K562 (cell line): ENCODE data around the gene ARMH3. TPM values are rescaled to one million over a fixed set of nuclear protein-coding genes. Genes with fewer than 3 reads are reported as not detected.

Source experiments
- CHD1 ChIP-seq: fragments of 200-600 bp; sonication (generic); IDR thresholded peaks from one replicate; pipeline ENCODE4 v1.6.1; 2012; ENCODE audit warnings: mild to moderate bottlenecking, moderate library complexity, low read length, inconsistent platforms
- FOXK2 ChIP-seq, 2 experiments: fragments of 450-650 bp; IDR thresholded peaks in 1 of 2; conservative IDR thresholded peaks in 1 of 2; 2 replicates each; pipeline ENCODE4 v1.6.1; 2016; ENCODE audit warnings: low read depth in 2 of 2, mild to moderate bottlenecking in 1 of 2
- KLF13 ChIP-seq: fragments of 450-650 bp; IDR thresholded peaks from 2 replicates; pipeline ENCODE4 v1.6.1; 2016; ENCODE audit warnings: missing genetic modification characterization, low read depth, mild to moderate bottlenecking, missing compliant biosample characterization, moderate library complexity, borderline replicate concordance
- MTA1 ChIP-seq: fragments of 450-650 bp; IDR thresholded peaks from 2 replicates; pipeline ENCODE4 v1.6.1; 2017; ENCODE audit warnings: borderline replicate concordance
- NONO ChIP-seq, 2 experiments: fragments of 200-400 bp in 1 of 2; fragments of 450-650 bp in 1 of 2; formaldehyde crosslinking in 1 of 2; IDR thresholded peaks; 2 replicates each; pipeline ENCODE4 v1.6.1; 2017; ENCODE audit warnings: low read depth in 2 of 2, mild to moderate bottlenecking in 2 of 2, moderate library complexity in 2 of 2, low read length in 1 of 2
- NRF1 ChIP-seq, 2 experiments: fragments of 450-650 bp; IDR thresholded peaks in 1 of 2; conservative IDR thresholded peaks in 1 of 2; 2 replicates each; pipeline ENCODE4 v1.6.1; 2014; ENCODE audit warnings: mild to moderate bottlenecking in 2 of 2
- PHB2 ChIP-seq: fragments of 450-650 bp; IDR thresholded peaks from 2 replicates; pipeline ENCODE4 v1.6.1; 2017; ENCODE audit warnings: low read depth
- RBBP5 ChIP-seq: fragments of 200-600 bp; sonication (generic); IDR thresholded peaks from 2 replicates; pipeline ENCODE4 v1.6.1; 2012; ENCODE audit warnings: borderline replicate concordance, mild to moderate bottlenecking, low read length, control low read depth, inconsistent platforms; ENCODE audit not compliant: insufficient read depth, poor library complexity, severe bottlenecking
- RBFOX2 ChIP-seq: fragments of 200-400 bp; formaldehyde crosslinking; IDR thresholded peaks from 2 replicates; pipeline ENCODE4 v1.6.1; 2017; ENCODE audit warnings: low read depth, mild to moderate bottlenecking, low read length, moderate library complexity
- SAP30 ChIP-seq: fragments of 200-600 bp; sonication (generic); IDR thresholded peaks from 2 replicates; pipeline ENCODE4 v1.6.1; 2012; ENCODE audit warnings: borderline replicate concordance, low read depth, mild to moderate bottlenecking, moderate library complexity, low read length, control low read depth, inconsistent platforms; ENCODE audit not compliant: insufficient read depth, poor library complexity, severe bottlenecking
- SP2 ChIP-seq: IDR thresholded peaks from 2 replicates; pipeline ENCODE4 v1.6.1; 2011; ENCODE audit warnings: mild to moderate bottlenecking, low read depth, low read length, moderate library complexity; ENCODE audit not compliant: poor library complexity, severe bottlenecking; ENCODE audit errors: extremely low read depth
- TAF1 ChIP-seq: IDR thresholded peaks from 2 replicates; pipeline ENCODE4 v1.6.1; 2011; ENCODE audit warnings: mild to moderate bottlenecking, low read length, moderate library complexity; ENCODE audit not compliant: insufficient read depth, control insufficient read depth, severe bottlenecking; ENCODE audit errors: extremely low read depth
- ZNF274 ChIP-seq: IDR thresholded peaks from 2 replicates; pipeline ENCODE4 v1.6.1; 2011; ENCODE audit warnings: low read depth, mild to moderate bottlenecking, low read length, moderate library complexity, borderline replicate concordance
- polyA plus RNA-seq, 8 experiments: library from polyadenylated mRNA; depleted of rRNA in 4 of 8; stranded (reverse) in 5 of 8; unstranded in 3 of 8; fragments of >200 nt; fragmentation: Nextera tagmentation in 2 of 8; fragmentation: Illumina TruSeq in 1 of 8; extraction: Ambion mirVana in 2 of 8; extraction: Trizol in 1 of 8; gene quantifications; 2 replicates each; pipeline versions ENCODE4 v1.2.1 to v1.2.3, GENCODE V29; 2011 to 2014; ENCODE audit warnings: inconsistent platforms in 1 of 8, missing spikeins in 1 of 8
- total RNA-seq, 7 experiments: library from RNA; depleted of rRNA in 6 of 7; stranded (reverse); fragments of >200 nt in 6 of 7; fragmentation: Illumina TruSeq in 2 of 7; extraction: Trizol in 2 of 7; gene quantifications; 2 replicates each; pipeline versions ENCODE4 v1.2.1 to v1.2.3, GENCODE V29; 2011 to 2021; ENCODE audit warnings: low replicate concordance in 1 of 7
- TF ChIP-seq, protein P1 (sequence below), 3 experiments: IDR thresholded peaks in 2 of 3; conservative IDR thresholded peaks in 1 of 3; 2 replicates each; pipeline ENCODE4 v1.5.1; 2011 to 2012; ENCODE audit warnings: low read length in 3 of 3, mild to moderate bottlenecking in 3 of 3, control low read depth in 2 of 3, improper control_type of control experiment in 1 of 3, inconsistent platforms in 1 of 3, low read depth in 1 of 3, mixed read lengths in 1 of 3, moderate library complexity in 1 of 3; ENCODE audit not compliant: insufficient read depth in 2 of 3
- TF ChIP-seq, protein P2 (sequence below): fragments of 250-450 bp; sonication (Bioruptor Pico); IDR thresholded peaks from 2 replicates; pipeline ENCODE4 v1.4.0; 2020; ENCODE audit warnings: mild to moderate bottlenecking
- TF ChIP-seq, protein P3 (sequence below): fragments of 250-450 bp; sonication (Bioruptor Pico); IDR thresholded peaks from 2 replicates; pipeline ENCODE4 v1.5.0; 2022; ENCODE audit warnings: mild to moderate bottlenecking
- TF ChIP-seq, protein P4 (sequence below): sonication (generic); formaldehyde crosslinking; IDR thresholded peaks from 2 replicates; pipeline ENCODE4 v1.8.0; 2022; ENCODE audit warnings: mild to moderate bottlenecking, missing genetic modification reagents

The ARMH3 gene
- total and polyA plus RNA-seq, 9 of the 15 experiments (the other 6 are each of a cell fraction or from before 2014, with no cell fraction given) = 0.29 to 0.73 TPM; not detected in 7

DNA sequence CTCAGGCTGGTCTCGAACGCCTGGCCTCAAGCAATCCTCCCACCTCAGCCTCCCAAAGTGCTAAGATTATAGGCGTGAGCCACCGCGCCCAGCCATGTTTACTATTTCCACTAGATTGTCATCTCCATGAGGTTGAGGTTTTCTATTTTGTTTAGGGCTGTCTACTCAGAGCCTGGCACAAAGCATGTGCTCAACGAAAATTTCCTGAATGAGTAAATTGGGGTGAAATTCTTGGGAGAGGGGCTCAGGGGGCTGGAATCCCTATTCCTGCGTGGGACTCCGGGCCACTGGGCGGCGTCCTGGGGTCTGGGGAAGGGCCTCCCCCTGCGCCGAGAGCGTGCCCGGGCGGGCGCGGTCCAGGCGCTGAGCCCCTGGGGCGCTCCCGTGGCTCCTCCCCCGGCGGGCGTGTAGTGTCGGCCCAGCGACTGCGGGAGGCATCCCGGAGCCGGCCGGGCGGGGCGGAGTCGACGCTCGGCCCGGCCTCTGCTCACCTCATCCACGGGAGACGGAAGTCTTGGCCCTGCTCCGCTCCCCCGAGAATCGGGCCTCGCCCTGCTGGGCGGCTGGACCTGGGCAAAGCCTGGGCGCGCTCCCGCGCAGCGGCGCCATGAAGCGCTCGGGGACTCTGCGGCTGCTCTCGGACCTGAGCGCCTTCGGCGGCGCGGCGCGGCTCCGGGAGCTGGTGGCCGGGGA, 9.0 kb upstream of the ARMH3 start, which contains the start of gene HPS6 (continued):
- TF ChIP-seq, protein P1, sequence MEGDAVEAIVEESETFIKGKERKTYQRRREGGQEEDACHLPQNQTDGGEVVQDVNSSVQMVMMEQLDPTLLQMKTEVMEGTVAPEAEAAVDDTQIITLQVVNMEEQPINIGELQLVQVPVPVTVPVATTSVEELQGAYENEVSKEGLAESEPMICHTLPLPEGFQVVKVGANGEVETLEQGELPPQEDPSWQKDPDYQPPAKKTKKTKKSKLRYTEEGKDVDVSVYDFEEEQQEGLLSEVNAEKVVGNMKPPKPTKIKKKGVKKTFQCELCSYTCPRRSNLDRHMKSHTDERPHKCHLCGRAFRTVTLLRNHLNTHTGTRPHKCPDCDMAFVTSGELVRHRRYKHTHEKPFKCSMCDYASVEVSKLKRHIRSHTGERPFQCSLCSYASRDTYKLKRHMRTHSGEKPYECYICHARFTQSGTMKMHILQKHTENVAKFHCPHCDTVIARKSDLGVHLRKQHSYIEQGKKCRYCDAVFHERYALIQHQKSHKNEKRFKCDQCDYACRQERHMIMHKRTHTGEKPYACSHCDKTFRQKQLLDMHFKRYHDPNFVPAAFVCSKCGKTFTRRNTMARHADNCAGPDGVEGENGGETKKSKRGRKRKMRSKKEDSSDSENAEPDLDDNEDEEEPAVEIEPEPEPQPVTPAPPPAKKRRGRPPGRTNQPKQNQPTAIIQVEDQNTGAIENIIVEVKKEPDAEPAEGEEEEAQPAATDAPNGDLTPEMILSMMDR (IDR thresholded peaks at IDR 0.05 in 2 of 3, conservative IDR thresholded peaks at IDR 0.05 in 1 of 3; ENCODE audit: insufficient read depth in 2 of 3, low read depth in 1 of 3, low read length in 3 of 3) = 0 out of 6 replicates have a peak, but pooled peaks of 1 of the 3 experiments have one; percentile 1
- TF ChIP-seq CHD1 (peak; percentile 59), TAF1 (peak; percentile 61), NONO (IDR thresholded peaks at IDR 0.05; ENCODE audit: low read depth in 2 of 2, low read length in 1 of 2) (peak in 1 of 2 experiments; percentile 73; a peak in 2 of 4 replicates), ZNF274 (no peak), RBFOX2 (peak; percentile 87), PHB2 (no peak), SAP30 (peak; percentile 75), MTA1 (peak; percentile 90), NRF1 (conservative IDR thresholded peaks at IDR 0.05 in 1 of 2, IDR thresholded peaks at IDR 0.05 in 1 of 2) (peak; percentile 77 to 81), RBBP5 (peak; percentile 90), FOXK2 (conservative IDR thresholded peaks at IDR 0.05 in 1 of 2, IDR thresholded peaks at IDR 0.05 in 1 of 2; ENCODE audit: low read depth in 2 of 2) (peak; percentile 93 to 94), KLF13 (tag) (no peak), SP2 (no peak)
- TF ChIP-seq, protein P2, sequence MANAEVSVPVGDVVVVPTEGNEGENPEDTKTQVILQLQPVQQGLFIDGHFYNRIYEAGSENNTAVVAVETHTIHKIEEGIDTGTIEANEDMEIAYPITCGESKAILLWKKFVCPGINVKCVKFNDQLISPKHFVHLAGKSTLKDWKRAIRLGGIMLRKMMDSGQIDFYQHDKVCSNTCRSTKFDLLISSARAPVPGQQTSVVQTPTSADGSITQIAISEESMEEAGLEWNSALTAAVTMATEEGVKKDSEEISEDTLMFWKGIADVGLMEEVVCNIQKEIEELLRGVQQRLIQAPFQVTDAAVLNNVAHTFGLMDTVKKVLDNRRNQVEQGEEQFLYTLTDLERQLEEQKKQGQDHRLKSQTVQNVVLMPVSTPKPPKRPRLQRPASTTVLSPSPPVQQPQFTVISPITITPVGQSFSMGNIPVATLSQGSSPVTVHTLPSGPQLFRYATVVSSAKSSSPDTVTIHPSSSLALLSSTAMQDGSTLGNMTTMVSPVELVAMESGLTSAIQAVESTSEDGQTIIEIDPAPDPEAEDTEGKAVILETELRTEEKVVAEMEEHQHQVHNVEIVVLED = 0 out of 2 replicates have a peak, but pooled peaks have one; percentile 37
- TF ChIP-seq, protein P3, sequence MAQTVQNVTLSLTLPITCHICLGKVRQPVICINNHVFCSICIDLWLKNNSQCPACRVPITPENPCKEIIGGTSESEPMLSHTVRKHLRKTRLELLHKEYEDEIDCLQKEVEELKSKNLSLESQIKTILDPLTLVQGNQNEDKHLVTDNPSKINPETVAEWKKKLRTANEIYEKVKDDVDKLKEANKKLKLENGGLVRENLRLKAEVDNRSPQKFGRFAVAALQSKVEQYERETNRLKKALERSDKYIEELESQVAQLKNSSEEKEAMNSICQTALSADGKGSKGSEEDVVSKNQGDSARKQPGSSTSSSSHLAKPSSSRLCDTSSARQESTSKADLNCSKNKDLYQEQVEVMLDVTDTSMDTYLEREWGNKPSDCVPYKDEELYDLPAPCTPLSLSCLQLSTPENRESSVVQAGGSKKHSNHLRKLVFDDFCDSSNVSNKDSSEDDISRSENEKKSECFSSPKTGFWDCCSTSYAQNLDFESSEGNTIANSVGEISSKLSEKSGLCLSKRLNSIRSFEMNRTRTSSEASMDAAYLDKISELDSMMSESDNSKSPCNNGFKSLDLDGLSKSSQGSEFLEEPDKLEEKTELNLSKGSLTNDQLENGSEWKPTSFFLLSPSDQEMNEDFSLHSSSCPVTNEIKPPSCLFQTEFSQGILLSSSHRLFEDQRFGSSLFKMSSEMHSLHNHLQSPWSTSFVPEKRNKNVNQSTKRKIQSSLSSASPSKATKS (CRISPR knock-in tag) = no peak
- TF ChIP-seq, protein P4, sequence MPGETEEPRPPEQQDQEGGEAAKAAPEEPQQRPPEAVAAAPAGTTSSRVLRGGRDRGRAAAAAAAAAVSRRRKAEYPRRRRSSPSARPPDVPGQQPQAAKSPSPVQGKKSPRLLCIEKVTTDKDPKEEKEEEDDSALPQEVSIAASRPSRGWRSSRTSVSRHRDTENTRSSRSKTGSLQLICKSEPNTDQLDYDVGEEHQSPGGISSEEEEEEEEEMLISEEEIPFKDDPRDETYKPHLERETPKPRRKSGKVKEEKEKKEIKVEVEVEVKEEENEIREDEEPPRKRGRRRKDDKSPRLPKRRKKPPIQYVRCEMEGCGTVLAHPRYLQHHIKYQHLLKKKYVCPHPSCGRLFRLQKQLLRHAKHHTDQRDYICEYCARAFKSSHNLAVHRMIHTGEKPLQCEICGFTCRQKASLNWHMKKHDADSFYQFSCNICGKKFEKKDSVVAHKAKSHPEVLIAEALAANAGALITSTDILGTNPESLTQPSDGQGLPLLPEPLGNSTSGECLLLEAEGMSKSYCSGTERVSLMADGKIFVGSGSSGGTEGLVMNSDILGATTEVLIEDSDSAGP (CRISPR knock-in tag) = no peak
